T-helper 17 cell (primary cell): Measurements from ENCODE around the gene IL34. TPM values are rescaled to one million over a fixed set of nuclear protein-coding genes. Genes with fewer than 3 reads are reported as not detected.

Source experiments
- ATAC-seq: fragments of 150-1000 bp; cut with Tn5 transposase; 2 replicates; pipeline ENCODE4 v1.10.0; 2021; ENCODE audit warnings: mild to moderate bottlenecking, moderate library complexity
- DNase-seq, 3 donors: peaks; one replicate each; pipeline versions ENCODE4 v3.0.0 to v3.0.0-alpha.2; 2020 to 2021
- H3K9me3 ChIP-seq: one replicate; pipeline ENCODE4 v1.7.0; 2013; ENCODE audit warnings: low read length, mild to moderate bottlenecking; ENCODE audit not compliant: control insufficient read depth, poor library complexity, severe bottlenecking
- H3K27ac Mint-ChIP-seq: one replicate; pipeline ENCODE4 v1.8.0; 2022; ENCODE audit warnings: mild to moderate bottlenecking, moderate library complexity, mixed read lengths
- H3K27me3 Mint-ChIP-seq: one replicate; pipeline ENCODE4 v1.8.0; 2022; ENCODE audit warnings: mixed read lengths
- H3K36me3 Mint-ChIP-seq: one replicate; pipeline ENCODE4 v1.8.0; 2022; ENCODE audit warnings: low read depth, mixed read lengths
- H3K4me1 Mint-ChIP-seq: one replicate; pipeline ENCODE4 v1.8.0; 2022; ENCODE audit warnings: mild to moderate bottlenecking, mixed read lengths
- H3K4me3 Mint-ChIP-seq: one replicate; pipeline ENCODE4 v1.8.0; 2022; ENCODE audit warnings: mild to moderate bottlenecking, moderate library complexity, mixed read lengths
- total RNA-seq, 4 donors: library from RNA in 2 of 4; stranded (reverse) in 2 of 4; gene quantifications; one replicate each; pipeline ENCODE4 v1.2.3 and lab custom pipeline; 2022 to 2026

Gene IL34
- total RNA-seq, 2 donors from 2014 or later, result 0.34 TPM; not detected in 1

- Mint-ChIP-seq H3K4me1 (peaks cover 6% of the 10 kb centered on the region), H3K27ac (no peak overlapping the region), H3K4me3 (no peak overlapping the region), H3K27me3 (peaks cover 6% of the 10 kb centered on the region), H3K36me3 (no peaks in the 10 kb centered on the region)
- H3K9me3 ChIP-seq, result no peaks in the 10 kb centered on the region
- DNase-seq (no peak), ATAC-seq (no peak)
Measured at GRCh38 chr16:70656712-70657263, 10.4 kb downstream of the IL34 start.

GRCh38 chr16:70657956-70658355 lies 11.6 kb downstream of the IL34 start:
- DNase-seq (no peak), ATAC-seq (no peak)
- Mint-ChIP-seq H3K4me3 (no peak overlapping the region), H3K36me3 (no peaks in the 10 kb centered on the region), H3K4me1 (peaks cover 6% of the 10 kb centered on the region), H3K27me3 (peaks cover 6% of the 10 kb centered on the region), H3K27ac (no peak overlapping the region)
- no peaks in the 10 kb centered on the region for H3K9me3 ChIP-seq

- Mint-ChIP-seq H3K4me3 (no peak overlapping the region), H3K27me3 (peaks cover 2% of the 10 kb centered on the region), H3K27ac (no peak overlapping the region), H3K4me1 (peaks cover 2% of the 10 kb centered on the region), H3K36me3 (no peaks in the 10 kb centered on the region)
- DNase-seq (no peak), ATAC-seq (no peak)
- no peaks in the 10 kb centered on the region for H3K9me3 ChIP-seq
Measured at GRCh38 chr16:70658921-70659320, 12.6 kb downstream of the IL34 start.

DNA sequence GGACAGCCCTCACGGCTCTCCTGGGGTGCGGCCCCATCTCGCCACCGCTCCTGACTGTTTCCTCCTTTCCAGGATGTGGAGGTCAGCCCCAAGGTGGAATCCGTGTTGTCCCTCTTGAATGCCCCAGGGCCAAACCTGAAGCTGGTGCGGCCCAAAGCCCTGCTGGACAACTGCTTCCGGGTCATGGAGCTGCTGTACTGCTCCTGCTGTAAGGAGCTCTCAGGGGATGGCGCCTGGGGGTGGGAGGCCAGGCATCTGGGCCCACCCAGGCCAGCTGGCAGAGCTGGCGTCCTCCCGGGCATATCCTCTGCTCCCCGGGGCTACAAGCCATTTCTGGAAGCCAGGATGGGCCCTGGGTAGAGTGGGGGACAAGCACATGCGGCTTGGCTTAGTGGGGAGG lies 13.2 kb downstream of the IL34 start:
- Mint-ChIP-seq H3K36me3 (no peaks in the 10 kb centered on the region), H3K4me1 (no peaks in the 10 kb centered on the region), H3K27me3 (no peaks in the 10 kb centered on the region), H3K27ac (no peak overlapping the region), H3K4me3 (no peak overlapping the region)
- no peaks in the 10 kb centered on the region for H3K9me3 ChIP-seq
- DNase-seq (no peak), ATAC-seq (no peak)

DNA sequence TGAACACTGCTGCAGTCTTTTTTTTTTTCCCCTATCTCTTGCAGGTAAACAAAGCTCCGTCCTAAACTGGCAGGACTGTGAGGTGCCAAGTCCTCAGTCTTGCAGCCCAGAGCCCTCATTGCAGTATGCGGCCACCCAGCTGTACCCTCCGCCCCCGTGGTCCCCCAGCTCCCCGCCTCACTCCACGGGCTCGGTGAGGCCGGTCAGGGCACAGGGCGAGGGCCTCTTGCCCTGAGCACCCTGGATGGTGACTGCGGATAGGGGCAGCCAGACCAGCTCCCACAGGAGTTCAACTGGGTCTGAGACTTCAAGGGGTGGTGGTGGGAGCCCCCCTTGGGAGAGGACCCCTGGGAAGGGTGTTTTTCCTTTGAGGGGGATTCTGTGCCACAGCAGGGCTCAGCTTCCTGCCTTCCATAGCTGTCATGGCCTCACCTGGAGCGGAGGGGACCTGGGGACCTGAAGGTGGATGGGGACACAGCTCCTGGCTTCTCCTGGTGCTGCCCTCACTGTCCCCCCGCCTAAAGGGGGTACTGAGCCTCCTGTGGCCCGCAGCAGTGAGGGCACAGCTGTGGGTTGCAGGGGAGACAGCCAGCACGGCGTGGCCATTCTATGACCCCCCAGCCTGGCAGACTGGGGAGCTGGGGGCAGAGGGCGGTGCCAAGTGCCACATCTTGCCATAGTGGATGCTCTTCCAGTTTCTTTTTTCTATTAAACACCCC lies 13.8 kb downstream of the IL34 start:
- H3K4me1 Mint-ChIP-seq, result no peaks in the 10 kb centered on the region
- H3K36me3 Mint-ChIP-seq, result no peaks in the 10 kb centered on the region
- H3K9me3 ChIP-seq, result no peaks in the 10 kb centered on the region
- DNase-seq (no peak), ATAC-seq (no peak)
- H3K27ac Mint-ChIP-seq, result no peak overlapping the region
- H3K27me3 Mint-ChIP-seq, result no peaks in the 10 kb centered on the region
- H3K4me3 Mint-ChIP-seq, result no peak overlapping the region

- DNase-seq (no peak), ATAC-seq (no peak)
- no peaks in the 10 kb centered on the region for H3K4me1 Mint-ChIP-seq
- no peaks in the 10 kb centered on the region for H3K27me3 Mint-ChIP-seq
- H3K9me3 ChIP-seq, result no peaks in the 10 kb centered on the region
- H3K27ac Mint-ChIP-seq, result no peak overlapping the region
- H3K4me3 Mint-ChIP-seq, result no peak overlapping the region
- H3K36me3 Mint-ChIP-seq, result peaks cover 2% of the 10 kb centered on the region
Measured at GRCh38 chr16:70660672-70661350, 14.5 kb downstream of the IL34 start.

DNA sequence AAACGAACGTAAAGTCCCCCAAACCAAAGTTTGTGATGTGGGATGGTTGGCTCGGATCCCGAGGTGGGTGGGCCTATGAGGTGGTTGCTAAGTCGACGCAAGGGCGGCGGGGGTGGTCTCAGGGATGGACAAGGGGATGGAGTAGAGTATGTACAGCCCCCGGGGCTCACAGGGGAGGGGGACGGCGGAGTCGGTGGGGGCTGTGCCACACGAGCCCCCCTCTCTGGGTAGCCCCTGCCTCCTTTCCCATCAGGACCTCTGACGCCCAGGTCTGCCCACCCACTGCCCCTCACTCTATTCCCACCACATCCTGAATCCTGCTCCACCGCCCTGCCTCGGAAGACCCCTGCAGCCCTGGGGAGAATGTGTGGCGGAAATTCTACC lies 15.2 kb downstream of the IL34 start:
- ATAC-seq (no peak), DNase-seq (no peak)
- Mint-ChIP-seq H3K27me3 (no peaks in the 10 kb centered on the region), H3K27ac (no peak overlapping the region), H3K4me3 (no peak overlapping the region), H3K4me1 (no peaks in the 10 kb centered on the region), H3K36me3 (peaks cover 3% of the 10 kb centered on the region)
- H3K9me3 ChIP-seq, result no peaks in the 10 kb centered on the region

- Mint-ChIP-seq H3K36me3 (peaks cover 5% of the 10 kb centered on the region), H3K4me1 (no peaks in the 10 kb centered on the region), H3K27ac (no peak overlapping the region), H3K27me3 (no peaks in the 10 kb centered on the region), H3K4me3 (no peak overlapping the region)
- no peaks in the 10 kb centered on the region for H3K9me3 ChIP-seq
- DNase-seq, result no peak
- no peak for ATAC-seq
Measured at GRCh38 chr16:70661918-70662641, 15.7 kb downstream of the IL34 start.

DNA sequence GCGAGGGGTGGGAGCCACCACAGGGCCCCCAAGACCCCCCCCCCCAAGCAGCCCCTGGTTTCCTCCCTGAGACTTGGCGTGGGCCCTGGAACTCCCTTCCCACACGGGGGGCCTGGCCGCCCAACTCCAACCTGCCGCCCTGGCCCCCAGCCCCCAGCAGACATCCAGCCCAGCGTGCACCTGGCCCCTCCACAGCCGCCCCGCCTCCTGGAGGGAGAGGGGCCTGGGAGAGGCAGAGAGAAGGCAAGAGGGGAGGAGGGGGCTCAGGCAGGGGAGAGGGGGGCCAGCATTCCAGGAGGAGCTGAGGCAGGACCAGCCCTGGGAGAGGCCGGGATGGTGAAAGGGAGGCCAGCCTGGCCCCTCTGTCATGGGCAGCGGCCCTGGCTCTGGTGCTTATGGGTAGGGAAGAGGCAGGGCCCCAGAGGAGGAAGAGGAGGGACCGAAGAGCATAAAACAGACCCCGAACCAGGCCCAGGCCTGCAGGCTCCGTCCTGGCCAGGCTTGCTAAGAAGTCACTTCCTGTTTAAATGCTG lies 16.7 kb downstream of the IL34 start:
- ATAC-seq, result no peak
- H3K27me3 Mint-ChIP-seq, result no peaks in the 10 kb centered on the region
- H3K27ac Mint-ChIP-seq, result no peak overlapping the region
- DNase-seq, result no peak
- no peaks in the 10 kb centered on the region for H3K4me1 Mint-ChIP-seq
- H3K4me3 Mint-ChIP-seq, result no peak overlapping the region
- no peaks in the 10 kb centered on the region for H3K9me3 ChIP-seq
- H3K36me3 Mint-ChIP-seq, result peaks cover 5% of the 10 kb centered on the region

DNA sequence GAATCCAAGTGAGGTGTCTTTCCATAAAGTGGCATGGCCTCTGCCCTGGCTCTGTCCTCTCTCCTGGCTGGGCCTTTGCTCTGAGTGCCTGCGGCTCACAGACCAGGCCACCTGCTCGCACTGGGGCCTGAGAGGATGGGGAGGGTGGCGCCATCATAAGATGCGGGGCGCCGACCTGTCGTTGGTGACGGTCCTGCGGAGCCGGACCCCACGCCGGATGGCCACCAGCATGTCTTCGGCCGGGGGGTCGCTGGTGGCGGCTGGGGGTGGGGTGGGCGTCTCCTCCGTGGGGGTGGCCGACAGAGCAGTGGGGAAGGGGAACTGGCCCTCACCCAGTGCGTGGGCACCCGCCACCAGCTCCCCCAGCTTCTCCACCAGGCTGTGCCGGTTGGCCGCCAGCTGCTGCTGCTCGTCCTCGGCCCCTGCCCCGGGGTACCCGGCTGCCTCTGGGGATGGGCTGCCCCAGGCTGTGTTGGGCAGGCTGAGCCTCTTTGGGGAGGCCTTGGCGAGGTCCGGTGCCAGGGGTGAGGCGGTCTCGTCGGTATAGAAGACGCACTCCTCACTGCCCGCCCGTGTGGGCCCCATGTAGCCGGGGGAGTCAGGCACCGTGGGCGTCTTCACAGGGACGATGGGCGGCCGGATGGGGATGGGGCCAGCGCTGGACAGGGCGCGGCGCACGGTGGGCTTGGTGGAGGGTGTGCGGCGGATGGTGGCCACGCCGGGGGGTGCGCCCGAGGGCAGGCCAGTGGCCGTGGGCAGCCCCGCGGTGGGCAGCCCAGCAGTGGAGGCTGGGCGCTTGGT lies 17.4 kb downstream of the IL34 start:
- no peak for ATAC-seq

GRCh38 chr16:70664325-70665112 lies 18.2 kb downstream of the IL34 start:
- Mint-ChIP-seq H3K4me1 (no peaks in the 10 kb centered on the region), H3K4me3 (no peak overlapping the region), H3K36me3 (peaks cover 5% of the 10 kb centered on the region), H3K27ac (no peak overlapping the region), H3K27me3 (no peaks in the 10 kb centered on the region)
- DNase-seq (no peak), ATAC-seq (no peak)
- no peaks in the 10 kb centered on the region for H3K9me3 ChIP-seq

More for the DNA sequence above, 17.4 kb downstream of the IL34 start:
- H3K9me3 ChIP-seq, result no peaks in the 10 kb centered on the region
- H3K36me3 Mint-ChIP-seq, result peaks cover 5% of the 10 kb centered on the region
- H3K27me3 Mint-ChIP-seq, result no peaks in the 10 kb centered on the region
- no peak overlapping the region for H3K4me3 Mint-ChIP-seq
- DNase-seq, result no peak
- no peaks in the 10 kb centered on the region for H3K4me1 Mint-ChIP-seq
- no peak overlapping the region for H3K27ac Mint-ChIP-seq

DNA sequence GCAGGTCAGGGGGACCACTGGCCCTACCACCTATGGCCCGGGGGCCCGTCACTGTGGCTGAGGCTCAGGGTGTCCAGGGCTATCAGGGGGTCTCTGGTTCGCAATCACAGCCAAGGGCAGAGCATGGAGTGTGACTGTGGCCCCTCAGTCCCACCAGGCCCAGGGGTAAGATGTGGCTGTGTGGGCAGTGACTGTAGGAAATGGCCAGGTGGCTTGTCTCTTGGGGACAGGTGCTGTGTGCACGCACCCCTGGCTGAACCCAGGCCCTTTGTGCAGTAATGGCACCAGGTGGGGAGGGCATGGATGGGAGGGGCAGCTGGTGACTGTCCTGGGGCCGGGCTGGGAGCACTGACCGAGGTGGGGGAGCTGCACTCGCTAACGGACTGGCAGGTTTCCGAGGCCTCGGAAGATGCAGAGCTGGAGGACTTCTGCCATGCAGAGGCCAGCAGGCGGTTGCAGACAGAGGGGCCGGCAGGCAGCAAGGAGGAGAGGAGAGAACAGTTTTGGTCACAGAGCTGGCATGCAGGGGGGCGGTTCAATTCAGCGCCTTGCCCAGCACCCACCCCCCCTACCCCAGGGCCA lies 18.8 kb downstream of the IL34 start:
- H3K9me3 ChIP-seq, result no peaks in the 10 kb centered on the region
- Mint-ChIP-seq H3K27ac (no peak overlapping the region), H3K4me3 (no peak overlapping the region), H3K4me1 (peaks cover under 1% of the 10 kb centered on the region), H3K36me3 (peaks cover 5% of the 10 kb centered on the region), H3K27me3 (no peaks in the 10 kb centered on the region)
- DNase-seq, result no peak
- ATAC-seq, result no peak
